ENCODE results near the gene NF2.

Gene NF2

DNA sequence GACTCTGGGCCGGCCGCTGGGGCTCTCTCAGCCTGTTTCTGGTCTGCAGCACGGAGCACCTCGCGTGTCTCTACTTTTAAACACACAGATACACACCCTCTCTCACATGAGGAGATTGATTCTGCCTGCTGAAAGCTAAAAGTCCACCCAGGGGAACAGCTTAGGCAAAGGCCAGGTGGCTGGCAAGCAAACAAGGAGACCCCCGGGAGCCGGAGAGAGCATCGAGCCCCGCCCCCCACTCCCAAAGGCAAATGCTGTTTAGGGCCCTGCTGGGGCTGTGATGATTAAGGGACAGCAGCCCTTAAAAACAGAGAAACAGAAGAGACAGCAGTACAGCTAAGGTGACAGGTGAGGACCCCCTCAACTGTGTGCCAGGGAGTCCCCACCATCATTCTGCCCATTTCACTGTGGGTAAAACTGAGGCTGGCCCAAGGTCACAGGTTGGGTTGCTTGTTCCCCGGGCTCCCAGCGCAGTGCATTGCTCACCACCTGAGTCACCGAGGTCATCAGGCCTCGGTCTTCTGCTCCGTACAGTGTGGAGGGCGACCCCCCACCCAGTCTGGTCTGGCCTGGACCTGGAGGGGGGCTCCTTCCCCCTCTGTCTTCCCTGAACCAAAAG, 123.2 kb downstream of the NF2 start:
- no peak for DNase-seq (ENCODE audit: low spot score)
- H3K27me3 Mint-ChIP-seq (ENCODE audit: low read depth) = peaks cover 8% of the 10 kb centered on the region
- H3K4me1 Mint-ChIP-seq (ENCODE audit: low read depth) = no peaks in the 10 kb centered on the region
- no peaks in the 10 kb centered on the region for H3K36me3 Mint-ChIP-seq (ENCODE audit: low read depth)
- no peak overlapping the region for H3K4me3 Mint-ChIP-seq
- H3K9me3 Mint-ChIP-seq = no peaks in the 10 kb centered on the region
- H3K27ac Mint-ChIP-seq = no peak overlapping the region

- H3K4me1 Mint-ChIP-seq (ENCODE audit: low read depth) = no peaks in the 10 kb centered on the region
- DNase-seq (ENCODE audit: low spot score) = no peak
- no peaks in the 10 kb centered on the region for H3K9me3 Mint-ChIP-seq
- H3K4me3 Mint-ChIP-seq = no peak overlapping the region
- H3K36me3 Mint-ChIP-seq (ENCODE audit: low read depth) = no peaks in the 10 kb centered on the region
- H3K27ac Mint-ChIP-seq = no peak overlapping the region
- peaks cover 5% of the 10 kb centered on the region for H3K27me3 Mint-ChIP-seq (ENCODE audit: low read depth)
These were observed 123.7 kb downstream of the NF2 start for GRCh38 chr22:29727131-29727523.

DNA sequence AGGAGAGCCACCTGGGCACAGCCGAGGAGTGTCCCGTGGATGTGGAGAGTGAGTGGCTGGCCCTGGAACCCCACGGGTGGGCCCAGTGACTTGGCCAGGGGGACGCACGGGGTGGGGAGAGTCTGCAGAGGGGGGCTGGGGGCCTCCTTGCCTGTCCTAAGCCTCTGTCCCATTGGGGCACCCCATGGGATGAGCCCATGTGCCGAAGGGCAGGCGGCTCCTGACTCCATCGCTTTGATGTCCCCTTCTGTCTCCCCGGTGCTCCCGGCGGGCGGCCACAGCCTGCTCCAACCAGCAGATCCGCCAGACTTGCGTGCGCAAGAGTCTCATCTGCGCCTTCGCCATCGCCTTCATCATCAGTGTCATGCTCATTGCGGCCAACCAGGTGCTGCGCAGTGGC, 125.7 kb downstream of the NF2 start:
- DNase-seq (ENCODE audit: low spot score) = no peak
- no peaks in the 10 kb centered on the region for H3K4me1 Mint-ChIP-seq (ENCODE audit: low read depth)
- no peak overlapping the region for H3K27ac Mint-ChIP-seq
- no peaks in the 10 kb centered on the region for H3K9me3 Mint-ChIP-seq
- H3K4me3 Mint-ChIP-seq = no peak overlapping the region
- no peaks in the 10 kb centered on the region for H3K36me3 Mint-ChIP-seq (ENCODE audit: low read depth)
- peaks cover 3% of the 10 kb centered on the region for H3K27me3 Mint-ChIP-seq (ENCODE audit: low read depth)

DNA sequence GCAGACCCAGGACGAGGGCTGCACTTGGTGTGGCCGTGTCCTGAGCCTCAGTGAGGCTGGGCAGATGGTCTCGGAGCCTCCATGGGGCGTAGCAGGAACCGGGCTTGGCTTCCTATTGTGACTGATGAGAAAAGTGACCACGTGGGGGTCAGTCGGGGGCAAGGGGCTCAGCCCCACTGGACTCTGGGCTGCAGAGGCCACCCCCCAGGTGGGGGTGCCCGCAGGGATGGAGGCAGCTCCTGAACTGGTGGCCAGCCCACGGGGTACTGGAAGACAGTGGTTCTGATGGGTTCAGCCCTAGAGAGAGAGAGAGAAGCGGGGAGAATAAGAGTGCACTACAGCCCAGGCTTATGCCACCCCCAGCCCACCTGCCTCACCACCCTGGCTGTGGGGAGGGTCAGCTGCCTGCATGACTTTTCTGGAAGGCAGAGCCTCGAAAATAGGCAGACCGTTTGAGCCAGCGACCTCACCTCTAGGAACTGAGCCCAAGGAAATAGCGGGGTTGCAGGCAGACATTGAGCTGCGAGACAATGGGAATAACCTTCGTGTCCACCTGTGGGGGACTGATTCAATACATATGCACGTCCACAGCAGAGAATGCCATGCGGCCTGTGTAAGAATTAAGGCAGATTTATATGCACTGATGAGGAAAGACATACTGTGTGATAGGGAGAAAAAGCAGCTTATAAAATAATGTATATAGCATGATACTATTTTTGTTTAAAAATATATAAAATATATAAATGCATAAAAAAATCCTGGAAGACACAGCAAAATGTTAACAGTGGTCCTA, 127.8 kb downstream of the NF2 start:
- no peaks in the 10 kb centered on the region for H3K27me3 Mint-ChIP-seq (ENCODE audit: low read depth)
- no peaks in the 10 kb centered on the region for H3K36me3 Mint-ChIP-seq (ENCODE audit: low read depth)
- H3K27ac Mint-ChIP-seq = no peak overlapping the region
- DNase-seq (ENCODE audit: low spot score) = no peak
- H3K9me3 Mint-ChIP-seq = no peaks in the 10 kb centered on the region
- H3K4me3 Mint-ChIP-seq = no peak overlapping the region
- H3K4me1 Mint-ChIP-seq (ENCODE audit: low read depth) = no peaks in the 10 kb centered on the region

DNA sequence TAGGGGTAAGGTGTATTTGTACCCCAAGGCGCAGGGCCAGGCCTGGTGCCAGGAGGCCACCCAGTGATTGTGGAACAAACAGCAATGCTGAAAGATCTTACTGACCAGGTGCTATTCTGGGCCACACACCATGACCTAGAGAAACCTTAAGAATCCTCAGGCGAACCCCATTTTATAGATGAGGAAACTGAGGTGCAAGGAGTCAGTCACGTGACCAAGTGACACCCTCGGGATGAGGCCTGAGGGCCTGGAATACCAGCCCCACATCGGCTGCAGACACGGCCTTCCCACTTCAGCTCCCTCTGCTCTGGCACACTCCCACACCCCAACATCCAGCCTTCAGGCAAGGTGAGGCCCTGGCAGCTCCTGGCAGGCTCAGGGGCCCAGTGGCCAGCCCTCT, 129.4 kb downstream of the NF2 start:
- Mint-ChIP-seq H3K27me3 (ENCODE audit: low read depth) (no peaks in the 10 kb centered on the region), H3K4me3 (no peak overlapping the region), H3K4me1 (ENCODE audit: low read depth) (no peaks in the 10 kb centered on the region), H3K27ac (no peak overlapping the region), H3K36me3 (ENCODE audit: low read depth) (no peaks in the 10 kb centered on the region), H3K9me3 (no peaks in the 10 kb centered on the region)
- no peak for DNase-seq (ENCODE audit: low spot score)

GRCh38 chr22:29733362-29734201, 130.1 kb downstream of the NF2 start:
- Mint-ChIP-seq H3K27ac (no peak overlapping the region), H3K9me3 (no peaks in the 10 kb centered on the region), H3K4me3 (no peak overlapping the region), H3K27me3 (ENCODE audit: low read depth) (no peaks in the 10 kb centered on the region), H3K36me3 (ENCODE audit: low read depth) (no peaks in the 10 kb centered on the region), H3K4me1 (ENCODE audit: low read depth) (no peaks in the 10 kb centered on the region)
- DNase-seq (ENCODE audit: low spot score) = no peak

GRCh38 chr22:29734406-29734805, 131.0 kb downstream of the NF2 start:
- H3K27ac Mint-ChIP-seq = no peak overlapping the region
- H3K9me3 Mint-ChIP-seq = no peaks in the 10 kb centered on the region
- no peaks in the 10 kb centered on the region for H3K4me1 Mint-ChIP-seq (ENCODE audit: low read depth)

DNA sequence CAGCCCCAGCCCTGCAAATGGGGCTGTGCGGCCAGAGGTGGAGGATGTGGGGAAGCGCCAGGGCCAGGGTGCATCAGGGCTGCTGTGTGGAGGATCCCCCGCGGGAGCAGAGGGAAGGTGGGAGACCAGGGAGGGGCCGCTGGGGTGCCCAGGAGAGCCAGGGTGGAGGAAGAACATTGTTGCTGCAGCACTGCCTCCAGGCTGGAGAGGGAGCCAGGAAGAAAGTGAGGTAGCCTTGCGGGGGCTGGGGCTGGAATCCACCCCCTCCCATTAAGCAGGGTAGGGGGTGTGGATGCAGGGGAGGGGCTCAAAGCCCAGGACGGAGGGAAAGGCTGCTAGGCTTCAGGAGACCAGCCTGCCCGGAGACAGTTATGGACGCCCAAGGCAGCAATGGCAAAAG, 131.4 kb downstream of the NF2 start:
- Mint-ChIP-seq H3K27ac (no peak overlapping the region), H3K9me3 (no peaks in the 10 kb centered on the region), H3K4me1 (ENCODE audit: low read depth) (no peaks in the 10 kb centered on the region), H3K4me3 (no peak overlapping the region), H3K36me3 (ENCODE audit: low read depth) (no peaks in the 10 kb centered on the region), H3K27me3 (ENCODE audit: low read depth) (no peaks in the 10 kb centered on the region)
- no peak for DNase-seq (ENCODE audit: low spot score)

More at GRCh38 chr22:29734406-29734805, 131.0 kb downstream of the NF2 start:
- no peaks in the 10 kb centered on the region for H3K36me3 Mint-ChIP-seq (ENCODE audit: low read depth)
- no peak overlapping the region for H3K4me3 Mint-ChIP-seq
- no peaks in the 10 kb centered on the region for H3K27me3 Mint-ChIP-seq (ENCODE audit: low read depth)
- DNase-seq (ENCODE audit: low spot score) = no peak

DNA sequence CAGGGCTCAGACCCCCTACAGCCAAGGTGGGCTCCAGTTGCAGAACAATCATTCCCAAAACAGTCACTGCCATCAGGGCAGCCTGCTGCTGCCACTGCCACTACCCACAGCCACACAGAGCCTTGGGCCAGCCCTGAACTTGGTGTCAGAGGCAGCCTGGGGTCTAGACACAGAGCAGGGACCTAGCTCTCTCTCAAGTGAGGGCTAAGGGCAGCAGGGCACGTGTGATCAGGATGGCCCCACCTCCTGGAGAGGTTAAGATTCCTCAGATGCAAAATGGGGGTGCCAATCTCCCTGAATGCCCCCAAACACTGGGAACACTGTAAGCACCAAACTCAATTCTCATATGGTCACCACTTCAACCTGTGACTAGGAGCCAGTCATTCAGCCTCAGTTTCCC, 132.0 kb downstream of the NF2 start:
- H3K4me3 Mint-ChIP-seq = no peak overlapping the region
- no peaks in the 10 kb centered on the region for H3K36me3 Mint-ChIP-seq (ENCODE audit: low read depth)
- DNase-seq (ENCODE audit: low spot score) = no peak
- H3K4me1 Mint-ChIP-seq (ENCODE audit: low read depth) = no peaks in the 10 kb centered on the region
- no peaks in the 10 kb centered on the region for H3K27me3 Mint-ChIP-seq (ENCODE audit: low read depth)
- H3K27ac Mint-ChIP-seq = no peak overlapping the region
- H3K9me3 Mint-ChIP-seq = no peaks in the 10 kb centered on the region

GRCh38 chr22:29737251-29738117, 134.1 kb downstream of the NF2 start:
- H3K27me3 Mint-ChIP-seq (ENCODE audit: low read depth) = no peaks in the 10 kb centered on the region
- H3K27ac Mint-ChIP-seq = no peak overlapping the region
- H3K4me3 Mint-ChIP-seq = no peak overlapping the region
- H3K36me3 Mint-ChIP-seq (ENCODE audit: low read depth) = peaks cover 2% of the 10 kb centered on the region
- no peaks in the 10 kb centered on the region for H3K4me1 Mint-ChIP-seq (ENCODE audit: low read depth)
- no peaks in the 10 kb centered on the region for H3K9me3 Mint-ChIP-seq
- DNase-seq (ENCODE audit: low spot score) = no peak

DNA sequence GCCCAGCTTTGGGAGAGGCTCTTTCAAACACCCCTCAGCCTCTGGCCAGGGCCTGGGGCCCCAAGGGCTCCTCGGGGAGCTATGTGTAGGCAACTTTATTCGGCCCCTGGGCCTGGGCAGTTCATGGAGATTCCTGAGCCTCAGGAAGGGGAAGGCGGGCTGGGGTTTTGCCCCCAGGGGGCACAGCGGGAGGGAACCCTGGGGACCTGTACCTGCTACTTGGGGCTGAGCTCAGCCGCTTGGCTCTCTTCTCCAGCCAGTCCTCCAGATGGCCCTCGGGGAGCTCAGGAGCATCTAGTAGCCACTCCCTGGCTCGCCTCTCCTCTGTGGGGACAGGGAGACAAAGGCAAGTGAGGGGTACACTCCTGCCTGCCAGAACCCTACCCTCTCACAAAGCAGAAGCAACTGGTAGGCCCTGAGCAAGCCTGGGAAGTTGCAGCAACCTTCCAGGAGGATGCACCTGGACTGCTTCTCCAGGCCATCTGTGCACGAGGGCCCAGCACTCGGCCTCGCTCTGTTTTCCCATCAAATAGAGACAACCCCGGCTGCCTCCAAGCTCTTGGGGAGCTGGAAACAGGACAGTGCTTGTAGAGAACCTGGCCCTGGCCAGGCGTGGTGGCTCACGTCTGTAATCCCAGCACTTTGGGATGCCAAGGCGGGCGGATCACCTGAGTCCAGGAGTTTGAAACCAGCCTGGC, 134.8 kb downstream of the NF2 start:
- Mint-ChIP-seq H3K27me3 (ENCODE audit: low read depth) (no peaks in the 10 kb centered on the region), H3K9me3 (no peaks in the 10 kb centered on the region), H3K4me1 (ENCODE audit: low read depth) (no peaks in the 10 kb centered on the region), H3K4me3 (no peak overlapping the region), H3K27ac (no peak overlapping the region), H3K36me3 (ENCODE audit: low read depth) (peaks cover 4% of the 10 kb centered on the region)
- no peak for DNase-seq (ENCODE audit: low spot score)

GRCh38 chr22:29739346-29739875, 136.0 kb downstream of the NF2 start:
- no peaks in the 10 kb centered on the region for H3K4me1 Mint-ChIP-seq (ENCODE audit: low read depth)
- H3K27ac Mint-ChIP-seq = no peak overlapping the region
- H3K4me3 Mint-ChIP-seq = no peak overlapping the region
- no peaks in the 10 kb centered on the region for H3K27me3 Mint-ChIP-seq (ENCODE audit: low read depth)
- peaks cover 4% of the 10 kb centered on the region for H3K36me3 Mint-ChIP-seq (ENCODE audit: low read depth)
- no peak for DNase-seq (ENCODE audit: low spot score)
- H3K9me3 Mint-ChIP-seq = no peaks in the 10 kb centered on the region

DNA sequence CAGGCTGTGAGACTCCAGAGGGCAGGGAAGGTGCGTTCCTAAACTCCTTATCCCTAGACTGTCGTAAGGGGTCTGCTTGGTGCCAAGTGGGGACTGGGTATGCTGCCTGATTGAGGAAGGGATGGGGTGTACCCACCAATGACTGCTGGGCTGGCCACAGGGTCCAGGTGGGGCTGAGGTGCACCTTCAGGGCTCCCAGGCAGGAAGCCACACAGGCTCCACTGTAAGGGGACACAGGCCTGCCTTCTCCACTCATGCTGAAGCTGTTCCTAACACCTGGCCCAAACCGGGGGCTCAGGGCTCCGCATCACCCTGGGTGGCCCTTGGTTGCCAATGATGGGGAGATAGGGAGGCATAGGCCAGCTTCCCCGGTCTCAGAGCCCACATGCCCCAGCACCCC, 136.8 kb downstream of the NF2 start:
- H3K36me3 Mint-ChIP-seq (ENCODE audit: low read depth) = peaks cover 4% of the 10 kb centered on the region
- no peak for DNase-seq (ENCODE audit: low spot score)
- no peaks in the 10 kb centered on the region for H3K9me3 Mint-ChIP-seq
- H3K27me3 Mint-ChIP-seq (ENCODE audit: low read depth) = no peaks in the 10 kb centered on the region
- H3K27ac Mint-ChIP-seq = no peak overlapping the region
- H3K4me1 Mint-ChIP-seq (ENCODE audit: low read depth) = no peaks in the 10 kb centered on the region
- H3K4me3 Mint-ChIP-seq = no peak overlapping the region

Data from T-helper 2 cell treated with Interferon-gamma antibody and Interleukin-4, amounts not matched to agents 5 μg/mL and 100 μg/mL, for 36 hours (primary cell).